ENCODE results near the gene SPIRE1. TPM values are rescaled to one million over a fixed set of nuclear protein-coding genes. Genes with fewer than 3 reads are reported as not detected.
A peak's percentile ranks its signal among the peaks of the same experiment; 100 is the strongest.

Gene SPIRE1
- polyA plus RNA-seq, 3 donors, result 31.6 to 36.5 (median 36.1) TPM

- no peak for DNase-seq (ENCODE audit: low read depth in 3 of 3, low spot score in 2 of 3)
Measured at GRCh38 chr18:12456441-12456840, 201.5 kb downstream of the SPIRE1 start.

DNA sequence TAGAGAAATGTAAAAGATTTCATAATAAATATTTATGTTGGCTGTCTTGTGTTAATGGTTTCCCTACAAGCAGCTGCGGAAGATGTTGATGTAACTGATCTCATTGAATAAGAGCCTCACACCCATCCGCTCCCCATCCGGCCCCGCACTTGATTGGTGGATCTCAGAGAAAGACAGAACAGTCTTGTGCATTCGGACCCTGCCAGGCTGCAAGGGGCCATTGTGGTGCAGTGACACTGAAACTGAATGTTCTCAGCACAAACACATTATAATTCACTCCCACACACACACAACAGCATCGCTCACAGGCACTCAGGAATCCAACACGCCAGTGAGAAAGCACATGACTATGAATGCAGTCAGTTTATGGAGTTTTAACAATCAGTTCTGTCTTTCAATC, 202.4 kb downstream of the SPIRE1 start:
- peak; percentile 23 to 40 (median 29) for DNase-seq (ENCODE audit: low read depth in 3 of 3, low spot score in 2 of 3)

GRCh38 chr18:12452784-12453183, 205.1 kb downstream of the SPIRE1 start:
- DNase-seq (ENCODE audit: low read depth in 3 of 3, low spot score in 2 of 3), result no peak

GRCh38 chr18:12451428-12451827, 206.5 kb downstream of the SPIRE1 start:
- no peak for DNase-seq (ENCODE audit: low read depth in 3 of 3, low spot score in 2 of 3)

GRCh38 chr18:12449051-12449785, 208.7 kb downstream of the SPIRE1 start:
- DNase-seq (ENCODE audit: low read depth in 3 of 3, low spot score in 2 of 3), result no peak

GRCh38 chr18:12445554-12445953, 212.4 kb downstream of the SPIRE1 start:
- no peak for DNase-seq (ENCODE audit: low read depth in 3 of 3, low spot score in 2 of 3)

GRCh38 chr18:12443551-12443950, 214.4 kb downstream of the SPIRE1 start:
- no peak for DNase-seq (ENCODE audit: low read depth in 3 of 3, low spot score in 2 of 3)

GRCh38 chr18:12442946-12443345, 215.0 kb downstream of the SPIRE1 start:
- no peak for DNase-seq (ENCODE audit: low read depth in 3 of 3, low spot score in 2 of 3)

DNA sequence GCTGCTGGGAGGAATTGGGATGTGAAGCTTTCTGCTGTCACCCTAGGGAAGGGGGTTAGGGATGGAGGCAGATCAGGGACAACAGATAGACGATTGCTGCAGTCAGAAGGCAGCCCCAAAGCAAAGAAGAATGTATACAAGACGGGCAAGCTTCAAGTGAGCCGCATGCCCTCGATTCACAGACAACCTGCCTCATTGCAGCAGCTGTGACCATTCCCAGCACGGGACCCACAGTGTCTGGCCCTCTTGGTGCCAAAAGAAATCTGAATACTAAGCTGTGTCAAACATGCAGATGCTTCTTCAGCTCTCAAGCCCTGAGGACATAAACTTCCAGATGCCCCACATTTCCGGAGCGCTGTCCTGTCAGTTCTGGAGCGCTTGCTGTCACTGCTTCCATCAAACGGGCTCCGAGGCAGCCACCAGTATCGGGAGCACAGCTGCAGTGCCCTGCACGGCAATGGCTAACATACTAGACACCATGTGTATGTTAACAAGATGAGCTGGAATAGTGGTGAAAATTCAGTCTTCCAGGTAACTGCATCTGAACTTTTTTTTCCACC, 216.4 kb downstream of the SPIRE1 start:
- no peak for DNase-seq (ENCODE audit: low read depth in 3 of 3, low spot score in 2 of 3)

DNA sequence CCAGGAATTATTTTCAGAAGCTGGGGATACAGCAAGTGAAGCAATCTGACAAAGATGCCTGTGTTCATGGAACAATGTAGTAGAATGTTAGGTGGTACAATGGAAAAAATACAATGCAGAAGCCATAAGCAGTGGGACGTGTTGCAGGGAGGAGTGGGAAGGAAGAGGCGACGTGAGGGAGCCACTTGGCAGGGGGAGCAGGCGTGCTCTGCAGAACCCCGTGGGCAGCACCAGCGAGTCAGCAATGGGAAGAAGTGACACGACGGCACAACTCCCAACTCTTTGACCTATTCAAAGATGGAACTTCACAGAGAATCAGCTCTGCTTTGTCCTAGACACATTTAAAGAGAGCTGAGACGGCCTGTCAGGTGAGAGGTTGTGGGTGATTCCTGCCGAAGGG, 219.7 kb downstream of the SPIRE1 start:
- DNase-seq (ENCODE audit: low read depth in 3 of 3, low spot score in 2 of 3), result no peak

GRCh38 chr18:12435867-12436266, 222.0 kb downstream of the SPIRE1 start:
- DNase-seq (ENCODE audit: low read depth in 3 of 3, low spot score in 2 of 3), result no peak

GRCh38 chr18:12434541-12434929, 223.4 kb downstream of the SPIRE1 start:
- DNase-seq (ENCODE audit: low read depth in 3 of 3, low spot score in 2 of 3), result no peak

DNA sequence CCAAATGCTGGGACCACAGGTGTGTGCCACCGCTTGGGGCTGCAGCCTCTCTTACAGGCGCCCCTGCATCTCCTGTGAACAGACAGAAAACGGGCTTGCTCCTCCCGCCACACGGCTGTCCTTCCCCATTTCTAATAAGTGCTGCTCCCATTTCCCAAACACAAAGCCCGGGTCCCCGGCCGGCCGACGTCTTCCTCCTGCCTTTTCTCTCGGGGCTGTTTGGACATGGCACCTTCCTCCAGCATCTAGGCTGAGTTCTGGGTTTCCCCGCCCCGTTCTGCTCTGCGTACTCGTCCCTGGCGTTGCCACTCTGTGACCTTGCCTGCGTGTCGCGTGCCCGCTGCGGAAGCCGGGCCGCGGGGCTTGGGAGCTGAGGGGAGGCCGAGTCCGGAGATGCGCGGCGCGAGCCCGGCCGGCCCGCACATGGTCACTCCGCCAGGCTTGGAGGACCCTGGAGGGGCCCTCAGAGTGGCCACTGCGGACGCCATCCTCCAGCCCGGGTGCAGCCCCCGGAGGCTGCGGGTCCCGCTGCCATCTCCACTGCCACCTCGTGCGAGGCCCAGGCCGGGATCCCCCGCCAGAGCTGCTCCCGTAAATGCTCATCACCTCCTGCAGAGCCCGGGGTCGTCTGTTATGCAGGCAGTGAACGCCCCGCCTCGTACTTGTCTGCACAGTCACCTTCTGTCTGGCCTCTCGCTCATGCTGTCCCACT, 223.9 kb downstream of the SPIRE1 start:
- DNase-seq (ENCODE audit: low read depth in 3 of 3, low spot score in 2 of 3), result no peak

- no peak for DNase-seq (ENCODE audit: low read depth in 3 of 3, low spot score in 2 of 3)
Measured at GRCh38 chr18:12432881-12433280, 225.0 kb downstream of the SPIRE1 start.

GRCh38 chr18:12432196-12432595, 225.7 kb downstream of the SPIRE1 start:
- DNase-seq (ENCODE audit: low read depth in 3 of 3, low spot score in 2 of 3), result no peak

DNA sequence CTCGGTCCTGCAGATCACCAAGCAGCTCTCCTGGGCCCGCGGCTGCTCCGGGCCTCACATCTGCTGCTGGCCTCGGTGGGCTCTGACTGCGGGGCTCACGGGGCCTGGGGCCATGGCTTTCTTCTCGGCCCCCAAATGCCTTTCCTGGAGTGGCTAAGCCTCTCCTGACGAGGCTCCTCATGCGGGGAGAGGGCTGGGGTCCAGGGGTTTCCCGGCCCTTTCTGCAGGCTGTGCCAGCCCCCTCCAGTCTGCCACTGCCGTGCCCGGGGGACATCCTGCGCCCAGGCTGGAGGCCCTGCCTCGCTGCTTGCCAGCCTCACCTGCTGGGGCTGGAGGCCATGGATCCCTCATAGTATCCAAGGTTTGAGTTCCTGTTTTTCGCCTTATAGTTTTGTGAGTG, 226.3 kb downstream of the SPIRE1 start:
- no peak for DNase-seq (ENCODE audit: low read depth in 3 of 3, low spot score in 2 of 3)

DNA sequence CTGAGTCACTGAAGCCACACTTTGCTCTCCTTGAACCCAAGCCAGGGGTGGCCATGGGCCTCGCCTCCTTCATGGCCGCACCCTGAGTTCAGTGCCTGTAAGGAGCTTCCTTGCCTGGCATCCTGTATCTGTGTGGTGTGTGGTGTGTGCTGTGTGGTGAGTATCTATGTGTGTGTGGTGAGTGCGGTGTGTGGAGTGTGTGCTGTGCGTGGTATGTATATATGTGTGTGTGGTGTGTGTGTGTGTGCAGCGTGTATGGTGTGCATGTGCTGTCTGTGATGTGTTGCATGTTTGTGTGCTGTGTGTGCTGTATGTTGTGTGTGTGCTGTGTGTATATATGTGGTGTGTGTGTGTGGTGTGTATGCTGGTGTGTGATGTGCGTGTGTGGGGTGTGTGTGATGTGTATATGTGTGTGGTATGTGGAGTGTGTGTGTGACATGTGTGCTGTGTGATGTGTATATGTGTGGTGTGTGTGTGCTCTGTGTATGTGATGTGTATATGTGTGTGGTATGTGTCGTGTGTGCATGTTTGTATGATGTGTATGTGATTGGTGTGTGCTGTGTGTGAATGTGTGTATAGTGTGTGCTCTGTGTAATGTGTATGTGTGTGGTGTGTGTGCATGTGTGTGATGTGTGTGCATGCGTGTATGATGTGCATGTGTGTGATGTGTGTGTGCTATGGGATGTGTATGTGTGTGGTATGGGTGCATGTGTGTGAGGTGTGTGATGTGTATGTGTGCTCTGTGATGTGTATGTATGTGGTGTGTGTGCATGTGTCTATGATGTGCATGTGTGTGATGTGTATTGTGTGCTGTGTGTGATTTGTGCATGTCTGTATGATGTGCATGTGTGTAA, 227.5 kb downstream of the SPIRE1 start:
- DNase-seq (ENCODE audit: low read depth in 3 of 3, low spot score in 2 of 3), result no peak

GRCh38 chr18:12429556-12429955, 228.4 kb downstream of the SPIRE1 start:
- no peak for DNase-seq (ENCODE audit: low read depth in 3 of 3, low spot score in 2 of 3)

- no peak for DNase-seq (ENCODE audit: low read depth in 3 of 3, low spot score in 2 of 3)
Measured at GRCh38 chr18:12428923-12429322, 229.0 kb downstream of the SPIRE1 start.

- no peak for DNase-seq (ENCODE audit: low read depth in 3 of 3, low spot score in 2 of 3)
Measured at GRCh38 chr18:12426924-12427323, 231.0 kb downstream of the SPIRE1 start.

GRCh38 chr18:12424252-12424651, 233.7 kb downstream of the SPIRE1 start:
- no peak for DNase-seq (ENCODE audit: low read depth in 3 of 3, low spot score in 2 of 3)
